Measurements from ENCODE around the gene LRRIQ4.

The LRRIQ4 gene

GRCh38 chr3:169787791-169788190 is 24.9 kb upstream of the LRRIQ4 start:
- TF ChIP-seq EZH2phosphoT487 (conservative IDR thresholded peaks at IDR 0.05; ENCODE audit: low read length) (no peak), CTCF (IDR thresholded peaks at IDR 0.05; ENCODE audit: insufficient read depth, low read length, poor library complexity, severe bottlenecking) (no peak)

GRCh38 chr3:169790219-169790618 is 22.5 kb upstream of the LRRIQ4 start:
- H3K27ac ChIP-seq (ENCODE audit: low read depth, low read length): no peak overlapping the region
- no peak overlapping the region for H3K9ac ChIP-seq (ENCODE audit: low read length)
- no peak overlapping the region for H2AFZ ChIP-seq (ENCODE audit: low read depth, low read length, severe bottlenecking)
- no peaks in the 10 kb centered on the region for H4K20me1 ChIP-seq (ENCODE audit: low read depth, low read length)
- H3K9me2 ChIP-seq (replicated peaks; ENCODE audit: insufficient read depth, low read length): no peaks in the 10 kb centered on the region
- H3K9me3 ChIP-seq (ENCODE audit: insufficient read depth, low read length): no peaks in the 10 kb centered on the region
- no peak overlapping the region for H3K4me3 ChIP-seq (ENCODE audit: insufficient read depth, low read length, poor library complexity, severe bottlenecking)
- H3K4me2 ChIP-seq (ENCODE audit: low read depth, low read length, poor library complexity, severe bottlenecking): no peak overlapping the region
- H3K79me2 ChIP-seq (ENCODE audit: insufficient read depth, low read length): no peaks in the 10 kb centered on the region
- H3K36me3 ChIP-seq (ENCODE audit: low read length): peaks cover 43% of the 10 kb centered on the region
- H3K27me3 ChIP-seq (ENCODE audit: low read length): no peaks in the 10 kb centered on the region
- peaks cover 13% of the 10 kb centered on the region; the same call in 1 of the 2 replicates for H3F3A ChIP-seq (ENCODE audit: insufficient read depth)
- TF ChIP-seq CTCF (IDR thresholded peaks at IDR 0.05; ENCODE audit: insufficient read depth, low read length, poor library complexity, severe bottlenecking): no peak
- TF ChIP-seq EZH2phosphoT487 (conservative IDR thresholded peaks at IDR 0.05; ENCODE audit: low read length): no peak

More at GRCh38 chr3:169787791-169788190, 24.9 kb upstream of the LRRIQ4 start:
- no peaks in the 10 kb centered on the region for H4K20me1 ChIP-seq (ENCODE audit: low read depth, low read length)
- no peak overlapping the region for H3K27ac ChIP-seq (ENCODE audit: low read depth, low read length)
- peaks cover 64% of the 10 kb centered on the region for H3K36me3 ChIP-seq (ENCODE audit: low read length)
- H3K4me3 ChIP-seq (ENCODE audit: insufficient read depth, low read length, poor library complexity, severe bottlenecking): no peak overlapping the region
- H3K9me2 ChIP-seq (replicated peaks; ENCODE audit: insufficient read depth, low read length): no peaks in the 10 kb centered on the region
- H3F3A ChIP-seq (ENCODE audit: insufficient read depth): peaks cover 7% of the 10 kb centered on the region; the same call in 1 of the 2 replicates
- H3K9me3 ChIP-seq (ENCODE audit: insufficient read depth, low read length): no peaks in the 10 kb centered on the region
- no peak overlapping the region for H3K4me2 ChIP-seq (ENCODE audit: low read depth, low read length, poor library complexity, severe bottlenecking)
- H3K9ac ChIP-seq (ENCODE audit: low read length): no peak overlapping the region
- no peaks in the 10 kb centered on the region for H3K79me2 ChIP-seq (ENCODE audit: insufficient read depth, low read length)
- no peak overlapping the region for H2AFZ ChIP-seq (ENCODE audit: low read depth, low read length, severe bottlenecking)
- no peaks in the 10 kb centered on the region for H3K27me3 ChIP-seq (ENCODE audit: low read length)

GRCh38 chr3:169790687-169791429 is 21.8 kb upstream of the LRRIQ4 start:
- peaks cover 7% of the 10 kb centered on the region; the same call in 1 of the 2 replicates for H3F3A ChIP-seq (ENCODE audit: insufficient read depth)
- no peak for TF ChIP-seq EZH2phosphoT487 (conservative IDR thresholded peaks at IDR 0.05; ENCODE audit: low read length)
- H2AFZ ChIP-seq (ENCODE audit: low read depth, low read length, severe bottlenecking): no peak overlapping the region
- no peak overlapping the region for H3K4me2 ChIP-seq (ENCODE audit: low read depth, low read length, poor library complexity, severe bottlenecking)
- H3K9me3 ChIP-seq (ENCODE audit: insufficient read depth, low read length): no peaks in the 10 kb centered on the region
- H3K36me3 ChIP-seq (ENCODE audit: low read length): peaks cover 36% of the 10 kb centered on the region
- H4K20me1 ChIP-seq (ENCODE audit: low read depth, low read length): no peaks in the 10 kb centered on the region
- no peak overlapping the region for H3K4me3 ChIP-seq (ENCODE audit: insufficient read depth, low read length, poor library complexity, severe bottlenecking)
- H3K9ac ChIP-seq (ENCODE audit: low read length): no peak overlapping the region
- no peak overlapping the region for H3K27ac ChIP-seq (ENCODE audit: low read depth, low read length)
- H3K9me2 ChIP-seq (replicated peaks; ENCODE audit: insufficient read depth, low read length): no peaks in the 10 kb centered on the region
- no peaks in the 10 kb centered on the region for H3K79me2 ChIP-seq (ENCODE audit: insufficient read depth, low read length)
- H3K27me3 ChIP-seq (ENCODE audit: low read length): no peaks in the 10 kb centered on the region

- peaks cover 22% of the 10 kb centered on the region for H3K36me3 ChIP-seq (ENCODE audit: low read length)
- no peaks in the 10 kb centered on the region for H3K27me3 ChIP-seq (ENCODE audit: low read length)
- no peak overlapping the region for H3K27ac ChIP-seq (ENCODE audit: low read depth, low read length)
- no peak overlapping the region for H3K9ac ChIP-seq (ENCODE audit: low read length)
- H3K9me2 ChIP-seq (replicated peaks; ENCODE audit: insufficient read depth, low read length): no peaks in the 10 kb centered on the region
- no peak overlapping the region for H2AFZ ChIP-seq (ENCODE audit: low read depth, low read length, severe bottlenecking)
- no peak overlapping the region for H3K4me2 ChIP-seq (ENCODE audit: low read depth, low read length, poor library complexity, severe bottlenecking)
- H4K20me1 ChIP-seq (ENCODE audit: low read depth, low read length): no peaks in the 10 kb centered on the region
- 0 out of 2 replicates have a peak, but pooled peaks cover 6% of the 10 kb centered on the region for H3F3A ChIP-seq (ENCODE audit: insufficient read depth)
- no peak for TF ChIP-seq CTCF (IDR thresholded peaks at IDR 0.05; ENCODE audit: insufficient read depth, low read length, poor library complexity, severe bottlenecking)
- no peak for TF ChIP-seq EZH2phosphoT487 (conservative IDR thresholded peaks at IDR 0.05; ENCODE audit: low read length)
- H3K4me3 ChIP-seq (ENCODE audit: insufficient read depth, low read length, poor library complexity, severe bottlenecking): no peak overlapping the region
- no peaks in the 10 kb centered on the region for H3K9me3 ChIP-seq (ENCODE audit: insufficient read depth, low read length)
- H3K79me2 ChIP-seq (ENCODE audit: insufficient read depth, low read length): no peaks in the 10 kb centered on the region
These were observed 20.3 kb upstream of the LRRIQ4 start for GRCh38 chr3:169792359-169792758.
